Measurements from ENCODE around the gene ZNF277.

The ZNF277 gene

DNA sequence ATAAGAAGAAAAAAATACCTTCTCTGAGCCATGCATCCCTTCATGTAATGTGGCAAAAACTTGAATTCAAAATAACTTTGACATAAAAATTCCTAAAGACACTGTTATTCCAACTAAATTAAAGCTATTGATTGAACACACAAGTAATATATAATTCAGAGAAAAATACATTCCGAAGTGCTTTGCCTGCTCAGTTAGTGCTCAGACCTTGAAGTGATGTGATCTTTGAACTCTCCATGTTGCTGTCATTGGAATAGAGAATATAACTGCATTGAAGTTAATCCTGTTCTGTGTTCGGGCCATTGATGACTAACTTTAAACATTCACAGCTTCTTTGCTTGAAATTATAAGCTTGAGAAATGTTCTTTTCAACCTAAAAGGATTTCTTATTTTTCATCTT, 129.8 kb downstream of the ZNF277 start:
- TF ChIP-seq, protein P1, sequence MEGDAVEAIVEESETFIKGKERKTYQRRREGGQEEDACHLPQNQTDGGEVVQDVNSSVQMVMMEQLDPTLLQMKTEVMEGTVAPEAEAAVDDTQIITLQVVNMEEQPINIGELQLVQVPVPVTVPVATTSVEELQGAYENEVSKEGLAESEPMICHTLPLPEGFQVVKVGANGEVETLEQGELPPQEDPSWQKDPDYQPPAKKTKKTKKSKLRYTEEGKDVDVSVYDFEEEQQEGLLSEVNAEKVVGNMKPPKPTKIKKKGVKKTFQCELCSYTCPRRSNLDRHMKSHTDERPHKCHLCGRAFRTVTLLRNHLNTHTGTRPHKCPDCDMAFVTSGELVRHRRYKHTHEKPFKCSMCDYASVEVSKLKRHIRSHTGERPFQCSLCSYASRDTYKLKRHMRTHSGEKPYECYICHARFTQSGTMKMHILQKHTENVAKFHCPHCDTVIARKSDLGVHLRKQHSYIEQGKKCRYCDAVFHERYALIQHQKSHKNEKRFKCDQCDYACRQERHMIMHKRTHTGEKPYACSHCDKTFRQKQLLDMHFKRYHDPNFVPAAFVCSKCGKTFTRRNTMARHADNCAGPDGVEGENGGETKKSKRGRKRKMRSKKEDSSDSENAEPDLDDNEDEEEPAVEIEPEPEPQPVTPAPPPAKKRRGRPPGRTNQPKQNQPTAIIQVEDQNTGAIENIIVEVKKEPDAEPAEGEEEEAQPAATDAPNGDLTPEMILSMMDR (IDR thresholded peaks at IDR 0.05; ENCODE audit: borderline replicate concordance, control extremely low read depth, extremely low read depth, insufficient read depth, missing control alignments), result no peak
- in situ Hi-C loops (cut with MboI; ENCODE audit: low sequenced_read_pairs, unreplicated experiment), result no loop called here
- no peak for DNase-seq (ENCODE audit: low spot score)

DNA sequence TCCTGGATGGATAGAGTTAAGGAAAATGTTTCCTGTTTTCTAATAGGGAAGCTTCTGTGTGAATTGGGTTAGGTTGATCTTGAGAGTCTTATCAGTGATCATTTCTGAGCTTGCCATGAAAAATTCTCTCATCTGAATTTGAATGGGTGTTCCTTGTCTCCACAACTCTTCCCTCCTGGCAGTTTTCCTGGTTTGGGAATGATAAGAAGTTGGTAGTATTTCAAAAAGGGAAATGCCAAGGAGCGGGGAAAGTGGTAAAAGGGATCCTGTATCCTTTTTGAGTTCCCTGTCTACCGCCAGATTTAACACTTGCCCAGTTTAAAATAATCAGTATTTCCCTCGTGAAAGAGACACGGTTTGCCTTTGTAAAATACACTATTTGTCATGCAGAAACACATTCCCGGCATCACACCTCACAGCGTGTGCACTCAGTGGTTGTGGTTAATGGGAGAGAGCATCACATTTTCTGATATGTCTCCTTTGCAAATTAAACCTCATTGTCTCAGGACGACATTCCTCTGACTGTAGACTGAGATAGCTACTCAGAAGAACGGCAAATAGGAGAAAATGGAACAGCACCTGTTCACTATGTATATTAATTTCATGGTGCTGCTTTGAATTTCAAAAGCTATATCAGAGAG, 130.6 kb downstream of the ZNF277 start:
- DNase-seq (ENCODE audit: low spot score), result no peak
- TF ChIP-seq, protein P1 (IDR thresholded peaks at IDR 0.05; ENCODE audit: borderline replicate concordance, control extremely low read depth, extremely low read depth, insufficient read depth, missing control alignments), result no peak
- in situ Hi-C loops (cut with MboI; ENCODE audit: low sequenced_read_pairs, unreplicated experiment), result no loop called here

DNA sequence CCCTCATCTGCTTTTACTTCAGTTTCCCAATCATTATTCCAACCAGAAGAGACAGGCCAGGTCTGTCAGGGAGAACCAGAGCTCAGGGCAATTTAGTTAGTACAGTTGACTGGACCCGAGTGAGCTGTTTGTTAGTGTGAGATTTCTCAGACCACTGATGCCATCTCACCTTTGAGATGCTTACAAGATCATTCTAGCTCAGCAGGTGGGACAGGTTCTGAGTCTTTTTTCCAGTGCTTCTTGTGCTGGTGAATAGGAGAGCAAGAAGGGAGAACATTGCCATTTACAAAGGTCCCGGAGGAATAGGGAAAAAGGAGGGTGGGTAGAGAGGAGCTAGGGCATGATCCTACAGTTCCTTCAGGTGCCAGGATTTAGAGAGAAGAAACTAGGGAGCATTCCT, 131.4 kb downstream of the ZNF277 start:
- in situ Hi-C loops (cut with MboI; ENCODE audit: low sequenced_read_pairs, unreplicated experiment), result no loop called here
- TF ChIP-seq, protein P1 (IDR thresholded peaks at IDR 0.05; ENCODE audit: borderline replicate concordance, control extremely low read depth, extremely low read depth, insufficient read depth, missing control alignments), result no peak
- no peak for DNase-seq (ENCODE audit: low spot score)

DNA sequence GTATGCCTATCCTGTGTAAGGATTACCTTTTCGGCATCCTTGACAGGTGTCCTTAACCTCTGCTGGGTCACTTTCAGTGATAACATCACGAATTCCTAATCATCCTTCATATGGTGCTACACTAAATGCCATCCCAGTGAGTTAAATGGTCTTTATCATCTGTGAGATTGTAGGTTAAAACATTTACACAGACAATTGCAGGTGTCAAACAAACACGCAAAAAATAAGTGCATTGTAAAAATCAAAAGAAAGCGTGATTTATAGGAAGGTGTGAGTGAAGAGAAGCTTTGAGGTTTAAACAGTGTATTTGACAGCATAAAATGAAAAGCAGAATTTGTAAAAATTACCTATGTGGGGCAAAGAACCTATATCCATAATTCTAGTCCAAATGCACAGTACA, 132.3 kb downstream of the ZNF277 start:
- no peak for DNase-seq (ENCODE audit: low spot score)
- TF ChIP-seq, protein P1 (IDR thresholded peaks at IDR 0.05; ENCODE audit: borderline replicate concordance, control extremely low read depth, extremely low read depth, insufficient read depth, missing control alignments), result no peak
- in situ Hi-C loops (cut with MboI; ENCODE audit: low sequenced_read_pairs, unreplicated experiment), result no loop called here

DNA sequence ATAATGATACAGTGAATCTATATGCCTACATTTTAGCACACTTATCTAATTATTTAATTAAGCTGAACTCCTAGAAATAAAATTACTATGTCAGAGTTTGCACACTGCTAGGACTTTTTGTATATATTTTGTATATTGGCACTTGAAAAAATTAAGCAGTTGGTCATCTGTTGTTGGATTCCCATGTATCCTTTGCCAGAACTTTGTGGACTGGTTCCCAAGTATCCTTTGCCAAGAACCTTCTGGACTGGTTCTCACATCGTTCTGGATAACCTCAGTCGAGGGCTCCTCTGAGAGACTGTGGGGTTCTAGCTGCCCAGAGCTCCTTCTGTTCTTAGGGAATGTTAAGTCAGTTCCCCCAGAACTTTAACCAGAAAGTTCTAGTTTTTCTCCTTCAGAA, 135.0 kb downstream of the ZNF277 start:
- in situ Hi-C loops (cut with MboI; ENCODE audit: low sequenced_read_pairs, unreplicated experiment), result no loop called here

DNA sequence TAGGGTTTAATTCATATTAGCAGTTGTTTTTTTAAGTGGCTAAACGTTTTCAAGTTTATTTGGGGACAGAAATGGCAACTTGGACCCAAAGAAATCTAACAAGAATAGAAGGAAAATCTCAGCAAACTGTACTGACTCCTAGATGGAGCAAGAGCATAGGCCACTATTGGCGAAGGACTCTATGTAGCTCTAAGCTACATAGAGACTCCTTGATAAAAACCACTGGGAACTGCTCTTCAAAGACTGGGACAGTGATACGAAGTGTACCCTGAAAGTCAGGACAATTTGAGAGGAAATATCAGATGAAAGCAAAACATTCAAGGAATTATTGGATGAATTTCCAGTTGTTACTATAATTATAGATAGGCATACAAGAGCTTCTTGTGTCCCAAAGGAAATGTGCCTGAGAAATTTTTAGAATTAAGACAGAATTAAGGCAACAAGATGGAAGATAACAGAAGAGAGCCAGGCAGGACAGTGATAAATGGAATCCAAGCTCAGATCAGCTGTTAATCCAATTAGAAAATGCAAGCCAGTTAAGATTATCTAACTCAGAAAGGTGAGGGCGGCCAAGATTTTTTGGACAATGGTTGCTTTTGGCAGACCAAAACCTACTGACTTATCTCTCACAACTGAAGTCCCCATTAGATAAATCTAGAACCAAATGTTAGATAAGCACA, 140.0 kb downstream of the ZNF277 start:
- in situ Hi-C loops (cut with MboI; ENCODE audit: low sequenced_read_pairs, unreplicated experiment), result no loop called here
- no peak for DNase-seq (ENCODE audit: low spot score)
- TF ChIP-seq, protein P1 (IDR thresholded peaks at IDR 0.05; ENCODE audit: borderline replicate concordance, control extremely low read depth, extremely low read depth, insufficient read depth, missing control alignments), result no peak

More for the DNA sequence above, 135.0 kb downstream of the ZNF277 start:
- no peak for DNase-seq (ENCODE audit: low spot score)
- TF ChIP-seq, protein P1 (IDR thresholded peaks at IDR 0.05; ENCODE audit: borderline replicate concordance, control extremely low read depth, extremely low read depth, insufficient read depth, missing control alignments), result no peak
